Fibroblast of mammary gland (primary cell): ENCODE results near the gene PSMF1.
"Not testable (repeated sequence)": the region's sequence is repeated elsewhere in the genome, so short reads cannot be mapped to it uniquely, and the experiment has no call there.

Experiments used
- DNase-seq: peaks from one replicate; pipeline ENCODE4 v3.0.0-alpha.2; 2010; ENCODE audit warnings: low read depth
- H3K4me3 ChIP-seq: 2 replicates; pipeline ENCODE4 v1.5.1; 2011; ENCODE audit warnings: low read depth, mild to moderate bottlenecking, low read length, moderate library complexity; ENCODE audit not compliant: control insufficient read depth
- TF ChIP-seq, protein P1 (sequence below): conservative IDR thresholded peaks from 2 replicates; pipeline ENCODE4 v1.5.1; 2011; ENCODE audit warnings: low read depth, low read length, inconsistent platforms; ENCODE audit not compliant: control insufficient read depth, insufficient read depth

Gene PSMF1

DNA sequence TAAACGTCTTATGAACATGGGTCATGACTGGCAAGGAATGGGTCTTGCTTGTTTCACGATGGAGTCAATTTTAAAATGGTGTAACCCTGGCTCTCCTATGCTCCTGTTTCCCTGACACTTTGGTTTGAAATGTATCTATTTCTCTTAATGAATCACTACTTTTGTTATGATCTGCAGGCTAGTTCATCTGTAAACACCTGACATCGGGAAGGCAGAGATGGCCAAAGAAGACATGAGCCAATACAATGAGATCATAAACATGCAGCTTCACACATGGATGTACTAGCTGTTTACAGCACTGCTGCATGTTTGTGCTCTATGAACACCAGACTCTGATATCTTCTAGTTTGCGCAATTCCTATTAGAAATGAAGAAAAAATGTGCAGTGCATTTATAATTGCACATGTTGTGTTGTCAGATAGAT is 96.4 kb downstream of the PSMF1 start:
- DNase-seq: peak; percentile 36
- TF ChIP-seq, protein P1, sequence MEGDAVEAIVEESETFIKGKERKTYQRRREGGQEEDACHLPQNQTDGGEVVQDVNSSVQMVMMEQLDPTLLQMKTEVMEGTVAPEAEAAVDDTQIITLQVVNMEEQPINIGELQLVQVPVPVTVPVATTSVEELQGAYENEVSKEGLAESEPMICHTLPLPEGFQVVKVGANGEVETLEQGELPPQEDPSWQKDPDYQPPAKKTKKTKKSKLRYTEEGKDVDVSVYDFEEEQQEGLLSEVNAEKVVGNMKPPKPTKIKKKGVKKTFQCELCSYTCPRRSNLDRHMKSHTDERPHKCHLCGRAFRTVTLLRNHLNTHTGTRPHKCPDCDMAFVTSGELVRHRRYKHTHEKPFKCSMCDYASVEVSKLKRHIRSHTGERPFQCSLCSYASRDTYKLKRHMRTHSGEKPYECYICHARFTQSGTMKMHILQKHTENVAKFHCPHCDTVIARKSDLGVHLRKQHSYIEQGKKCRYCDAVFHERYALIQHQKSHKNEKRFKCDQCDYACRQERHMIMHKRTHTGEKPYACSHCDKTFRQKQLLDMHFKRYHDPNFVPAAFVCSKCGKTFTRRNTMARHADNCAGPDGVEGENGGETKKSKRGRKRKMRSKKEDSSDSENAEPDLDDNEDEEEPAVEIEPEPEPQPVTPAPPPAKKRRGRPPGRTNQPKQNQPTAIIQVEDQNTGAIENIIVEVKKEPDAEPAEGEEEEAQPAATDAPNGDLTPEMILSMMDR: no peak
- no peak overlapping the region for H3K4me3 ChIP-seq

DNA sequence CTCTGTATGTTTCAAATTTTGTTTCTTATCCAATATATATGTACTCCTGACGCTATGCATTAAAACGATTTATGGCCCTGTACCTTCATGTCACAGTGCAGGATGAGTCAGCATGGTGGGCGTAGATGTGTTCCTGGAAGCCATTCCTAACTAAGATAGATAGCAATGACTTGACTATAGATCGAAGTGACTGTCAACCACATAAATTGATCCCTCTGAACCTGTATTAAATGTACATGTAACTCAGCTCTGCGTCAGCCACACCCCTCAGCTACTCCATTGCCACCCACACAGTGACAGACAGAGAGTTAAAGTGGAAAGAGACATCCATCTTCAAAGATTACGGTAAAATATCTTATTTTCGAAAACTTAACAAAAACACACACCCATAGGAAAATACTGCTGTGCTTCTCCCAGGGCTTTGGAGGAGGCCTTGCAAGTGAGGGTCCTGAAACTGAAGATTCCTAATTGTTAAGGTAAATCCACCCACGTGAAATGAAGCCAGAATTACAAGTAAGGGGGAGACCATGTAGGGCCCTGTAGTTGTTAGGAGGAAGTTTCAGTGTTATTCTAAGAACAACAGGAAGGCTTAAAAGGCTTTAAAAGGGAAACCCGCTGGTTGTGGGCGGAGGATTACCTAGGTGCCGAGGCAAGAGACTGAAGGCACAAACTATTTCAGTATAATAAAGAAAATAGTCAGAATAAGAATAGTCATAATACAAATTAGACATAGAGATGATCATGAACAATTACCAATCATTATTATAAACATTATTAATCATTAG is 97.2 kb downstream of the PSMF1 start:
- DNase-seq: no peak
- H3K4me3 ChIP-seq: no peak overlapping the region
- TF ChIP-seq, protein P1: no peak

DNA sequence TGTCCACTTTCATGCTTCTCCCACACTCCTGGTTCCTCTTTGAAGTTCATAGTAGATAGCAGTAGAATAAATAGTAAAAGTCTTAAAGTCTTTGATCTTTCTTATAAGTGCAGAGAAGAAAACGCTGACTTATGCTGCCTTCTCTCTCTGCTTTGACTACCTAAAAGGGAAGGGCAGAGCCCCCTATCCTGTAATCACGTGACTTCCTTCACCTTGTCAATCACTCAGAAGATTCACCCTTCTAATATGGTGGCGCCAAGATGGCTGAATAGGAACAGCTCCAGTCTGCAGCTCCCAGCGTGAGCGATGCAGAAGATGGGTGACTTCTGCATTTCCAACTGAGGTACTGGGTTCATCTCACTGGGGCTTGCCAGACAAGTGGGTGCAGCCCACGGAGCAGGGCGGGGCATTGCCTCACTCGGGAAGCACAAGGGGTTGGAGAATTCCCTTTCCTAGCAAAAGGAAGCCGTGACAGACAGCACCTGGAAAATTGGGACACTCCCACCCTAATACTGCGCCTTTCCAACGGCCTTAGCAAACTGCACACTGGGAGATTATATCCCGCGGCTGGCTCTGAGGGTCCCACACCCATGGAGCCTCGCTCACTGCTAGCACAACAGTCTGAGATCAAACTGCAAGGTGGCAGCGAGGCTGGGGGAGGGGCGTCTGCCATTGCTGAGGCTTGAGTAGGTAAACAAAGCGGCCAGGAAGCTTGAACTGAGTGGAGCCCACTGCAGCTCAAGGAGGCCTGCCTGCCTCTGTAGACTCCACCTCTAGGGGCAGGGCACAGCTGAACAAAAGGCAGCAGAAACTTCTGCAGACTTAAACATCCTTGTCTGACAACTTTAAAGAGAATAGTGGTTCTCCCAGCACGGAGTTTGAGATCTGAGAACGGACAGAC is 98.4 kb downstream of the PSMF1 start:
- not testable (repeated sequence) for H3K4me3 ChIP-seq, DNase-seq
